Measurements from ENCODE around the gene FNDC3B.

The FNDC3B gene

GRCh38 chr3:172120912-172121311, 81.5 kb downstream of the FNDC3B start:
- no peak for DNase-seq (ENCODE audit: insufficient read length, low spot score)
- FAIRE-seq = no peak
- no peak for TF ChIP-seq POLR2A (IDR thresholded peaks at IDR 0.05; ENCODE audit: low read depth, low read length)

- no peak for TF ChIP-seq POLR2A (IDR thresholded peaks at IDR 0.05; ENCODE audit: low read depth, low read length)
- FAIRE-seq (no peak), DNase-seq (ENCODE audit: insufficient read length, low spot score) (no peak)
Measured at GRCh38 chr3:172121981-172122380, 82.6 kb downstream of the FNDC3B start.

- FAIRE-seq = no peak
Measured at GRCh38 chr3:172124271-172124670, 84.9 kb downstream of the FNDC3B start.

GRCh38 chr3:172125053-172125452, 85.7 kb downstream of the FNDC3B start:
- TF ChIP-seq POLR2A (IDR thresholded peaks at IDR 0.05; ENCODE audit: low read depth, low read length) = no peak
- FAIRE-seq (no peak), DNase-seq (ENCODE audit: insufficient read length, low spot score) (no peak)

More at GRCh38 chr3:172124271-172124670, 84.9 kb downstream of the FNDC3B start:
- no peak for DNase-seq (ENCODE audit: insufficient read length, low spot score)
- no peak for TF ChIP-seq POLR2A (IDR thresholded peaks at IDR 0.05; ENCODE audit: low read depth, low read length)

GRCh38 chr3:172125963-172126457, 86.6 kb downstream of the FNDC3B start:
- DNase-seq (ENCODE audit: insufficient read length, low spot score) = no peak
- no peak for TF ChIP-seq POLR2A (IDR thresholded peaks at IDR 0.05; ENCODE audit: low read depth, low read length)
- no peak for FAIRE-seq

GRCh38 chr3:172126741-172127140, 87.4 kb downstream of the FNDC3B start:
- FAIRE-seq = no peak
- no peak for TF ChIP-seq POLR2A (IDR thresholded peaks at IDR 0.05; ENCODE audit: low read depth, low read length)
- DNase-seq (ENCODE audit: insufficient read length, low spot score) = no peak

- no peak for TF ChIP-seq POLR2A (IDR thresholded peaks at IDR 0.05; ENCODE audit: low read depth, low read length)
- FAIRE-seq (no peak), DNase-seq (ENCODE audit: insufficient read length, low spot score) (no peak)
Measured at GRCh38 chr3:172127141-172127540, 87.8 kb downstream of the FNDC3B start.

GRCh38 chr3:172127929-172128580, 88.7 kb downstream of the FNDC3B start:
- FAIRE-seq = no peak
- no peak for DNase-seq (ENCODE audit: insufficient read length, low spot score)
- TF ChIP-seq POLR2A (IDR thresholded peaks at IDR 0.05; ENCODE audit: low read depth, low read length) = no peak

- TF ChIP-seq POLR2A (IDR thresholded peaks at IDR 0.05; ENCODE audit: low read depth, low read length) = no peak
- FAIRE-seq (no peak), DNase-seq (ENCODE audit: insufficient read length, low spot score) (no peak)
Measured at GRCh38 chr3:172128858-172129257, 89.5 kb downstream of the FNDC3B start.

- FAIRE-seq = no peak
- no peak for DNase-seq (ENCODE audit: insufficient read length, low spot score)
- no peak for TF ChIP-seq POLR2A (IDR thresholded peaks at IDR 0.05; ENCODE audit: low read depth, low read length)
Measured at GRCh38 chr3:172129498-172129849, 90.1 kb downstream of the FNDC3B start.

- TF ChIP-seq POLR2A (IDR thresholded peaks at IDR 0.05; ENCODE audit: low read depth, low read length) = no peak
- FAIRE-seq (peak; percentile 98), DNase-seq (ENCODE audit: insufficient read length, low spot score) (peak; percentile 67)
Measured at GRCh38 chr3:172129850-172130716, 90.7 kb downstream of the FNDC3B start.

- no peak for DNase-seq (ENCODE audit: insufficient read length, low spot score)
- no peak for FAIRE-seq
- no peak for TF ChIP-seq POLR2A (IDR thresholded peaks at IDR 0.05; ENCODE audit: low read depth, low read length)
Measured at GRCh38 chr3:172130717-172131050, 91.3 kb downstream of the FNDC3B start.

- no peak for TF ChIP-seq POLR2A (IDR thresholded peaks at IDR 0.05; ENCODE audit: low read depth, low read length)
- FAIRE-seq = no peak
- DNase-seq (ENCODE audit: insufficient read length, low spot score) = no peak
Measured at GRCh38 chr3:172131746-172132145, 92.4 kb downstream of the FNDC3B start.

- TF ChIP-seq POLR2A (IDR thresholded peaks at IDR 0.05; ENCODE audit: low read depth, low read length) = no peak
- DNase-seq (ENCODE audit: insufficient read length, low spot score) (no peak), FAIRE-seq (no peak)
Measured at GRCh38 chr3:172132159-172132586, 92.8 kb downstream of the FNDC3B start.

All from H54 (cell line).